HK-2 (cell line): ENCODE data around the gene MYO7A.

ENCODE experiments used
- DNase-seq: peaks from one replicate; pipeline ENCODE4 v3.0.0-alpha.2; 2018; ENCODE audit not compliant: unreplicated experiment

Gene MYO7A

DNA sequence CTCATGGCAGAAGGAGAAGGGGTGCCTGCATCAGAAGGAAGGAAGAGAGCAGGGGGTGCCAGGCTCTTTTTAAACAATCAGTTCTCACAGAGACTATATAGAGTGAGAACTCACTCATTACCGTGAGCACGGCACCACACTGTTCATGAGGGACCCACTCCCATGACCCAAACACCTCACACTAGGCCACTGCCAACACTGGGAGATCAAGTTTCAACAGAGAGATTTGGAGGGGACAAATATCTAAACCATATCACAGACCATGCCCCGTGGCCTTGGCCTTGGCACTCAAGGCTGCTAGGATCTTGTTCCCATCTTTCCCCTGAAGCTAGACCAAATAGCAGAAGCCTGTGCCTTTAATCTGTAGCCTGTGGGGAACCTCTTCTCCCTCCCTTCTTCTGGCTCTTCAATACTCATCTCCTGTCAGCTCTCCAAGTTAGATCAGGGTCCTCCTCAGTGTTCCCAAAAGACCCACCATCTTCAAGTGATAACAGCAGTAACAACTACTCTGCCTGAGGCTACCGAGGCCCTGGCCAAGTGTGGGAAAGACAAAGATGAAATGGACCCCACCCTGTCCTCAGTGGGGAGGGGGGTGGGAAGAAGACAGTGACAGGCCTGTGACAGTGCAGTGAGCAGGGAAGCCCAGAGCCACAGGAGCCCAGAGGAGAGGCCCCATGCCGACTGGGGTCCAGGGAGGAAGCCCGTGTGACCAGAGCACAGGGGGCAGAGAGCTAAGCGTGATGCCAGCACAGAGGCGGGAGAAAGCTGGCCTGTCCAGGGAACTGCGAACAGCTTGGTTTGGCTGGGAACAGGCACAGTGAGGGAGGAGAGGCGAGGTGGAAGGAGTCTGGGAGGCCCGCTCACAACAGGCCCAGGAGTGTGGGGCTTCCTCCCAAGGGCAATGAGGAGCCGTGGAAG is 72.6 kb downstream of the MYO7A start:
- no peak for DNase-seq

DNA sequence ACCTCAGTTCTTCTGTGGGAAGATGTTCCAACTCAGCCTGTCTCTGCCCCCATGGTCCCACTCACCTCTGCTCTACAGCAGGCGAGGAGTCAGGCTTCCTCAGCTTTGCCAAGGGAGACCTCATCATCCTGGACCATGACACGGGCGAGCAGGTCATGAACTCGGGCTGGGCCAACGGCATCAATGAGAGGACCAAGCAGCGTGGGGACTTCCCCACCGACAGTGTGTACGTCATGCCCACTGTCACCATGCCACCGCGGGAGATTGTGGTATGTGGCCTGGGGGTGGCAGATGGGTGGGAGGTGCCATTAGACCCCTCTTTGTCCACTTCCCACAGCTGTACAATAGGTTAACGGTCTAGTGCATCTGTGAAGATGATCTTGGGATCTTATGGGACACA is 73.3 kb downstream of the MYO7A start:
- DNase-seq: no peak

DNA sequence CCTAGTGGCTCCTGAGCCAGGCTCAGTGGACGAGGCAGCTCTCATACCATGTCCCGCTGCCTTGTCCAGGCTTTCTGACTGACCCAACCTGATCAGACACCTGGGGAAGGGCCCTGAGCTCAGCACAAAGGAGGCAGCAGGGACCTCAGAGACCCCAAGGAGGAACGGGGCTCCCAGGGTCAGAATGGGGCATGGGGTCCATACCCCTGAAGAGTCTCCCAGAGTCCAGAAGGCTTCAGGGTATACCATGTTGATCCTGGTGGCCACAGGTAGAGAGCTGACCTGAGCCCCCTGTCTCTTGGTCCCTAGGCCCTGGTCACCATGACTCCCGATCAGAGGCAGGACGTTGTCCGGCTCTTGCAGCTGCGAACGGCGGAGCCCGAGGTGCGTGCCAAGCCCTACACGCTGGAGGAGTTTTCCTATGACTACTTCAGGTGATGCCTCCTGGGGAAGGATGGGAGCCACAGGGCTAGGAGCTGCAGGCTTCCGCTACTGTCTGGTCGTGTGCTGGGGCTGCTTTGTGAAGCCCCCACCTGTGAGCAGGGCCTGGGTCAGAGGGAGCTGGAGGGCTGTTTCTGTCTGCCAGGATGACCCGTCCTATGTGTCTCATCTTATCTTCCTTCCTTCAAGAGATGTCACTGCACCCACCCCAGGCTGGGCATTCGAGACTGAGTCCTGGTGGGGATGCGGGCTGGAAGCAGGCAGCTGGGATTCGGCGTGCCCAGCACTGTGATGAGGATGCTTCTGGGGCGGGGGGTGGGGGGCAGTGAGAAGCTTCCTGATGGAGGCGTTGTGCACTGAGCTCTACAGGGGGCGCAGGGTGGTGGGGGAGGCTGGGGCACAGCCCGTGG is 74.2 kb downstream of the MYO7A start:
- DNase-seq: no peak

DNA sequence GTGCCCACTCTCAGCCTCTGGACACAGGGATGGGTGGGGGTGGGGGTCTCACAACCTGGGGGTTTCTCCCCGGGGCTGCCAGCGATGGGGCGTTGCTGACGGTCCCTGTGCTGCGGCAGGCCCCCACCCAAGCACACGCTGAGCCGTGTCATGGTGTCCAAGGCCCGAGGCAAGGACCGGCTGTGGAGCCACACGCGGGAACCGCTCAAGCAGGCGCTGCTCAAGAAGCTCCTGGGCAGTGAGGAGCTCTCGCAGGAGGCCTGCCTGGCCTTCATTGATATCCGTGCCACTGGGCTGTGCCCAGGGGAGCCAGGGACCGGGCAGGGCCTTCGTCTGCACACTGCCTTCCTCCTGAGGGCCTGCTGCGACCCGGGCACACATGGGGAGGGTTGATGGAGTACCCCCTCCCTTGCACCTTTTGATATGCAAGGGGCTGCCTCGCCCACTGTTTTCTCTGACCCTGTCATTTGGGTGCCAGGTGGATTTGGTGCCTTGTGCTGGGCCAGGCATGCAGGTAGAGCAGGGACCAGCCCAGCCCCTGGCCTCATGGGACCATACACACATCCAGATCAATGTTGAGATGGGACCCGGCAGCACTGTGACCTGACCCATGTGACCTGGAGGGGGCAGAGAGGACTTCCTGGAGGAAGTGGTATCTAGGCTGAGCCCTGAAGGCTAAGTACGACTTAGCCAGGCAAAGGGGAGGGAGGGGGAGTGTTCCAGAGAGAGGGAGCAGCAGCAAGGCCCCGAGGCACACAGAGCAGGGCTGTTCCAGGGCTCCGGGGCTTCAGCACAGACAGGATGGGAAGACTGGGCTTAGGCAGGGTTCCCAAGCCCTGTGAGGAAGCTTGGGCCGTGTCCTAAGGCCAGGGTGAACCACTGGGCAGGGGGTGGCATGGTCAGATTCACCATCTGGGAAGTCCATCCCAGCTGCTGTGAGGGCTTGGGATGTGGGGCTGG is 75.2 kb downstream of the MYO7A start:
- DNase-seq: no peak

DNA sequence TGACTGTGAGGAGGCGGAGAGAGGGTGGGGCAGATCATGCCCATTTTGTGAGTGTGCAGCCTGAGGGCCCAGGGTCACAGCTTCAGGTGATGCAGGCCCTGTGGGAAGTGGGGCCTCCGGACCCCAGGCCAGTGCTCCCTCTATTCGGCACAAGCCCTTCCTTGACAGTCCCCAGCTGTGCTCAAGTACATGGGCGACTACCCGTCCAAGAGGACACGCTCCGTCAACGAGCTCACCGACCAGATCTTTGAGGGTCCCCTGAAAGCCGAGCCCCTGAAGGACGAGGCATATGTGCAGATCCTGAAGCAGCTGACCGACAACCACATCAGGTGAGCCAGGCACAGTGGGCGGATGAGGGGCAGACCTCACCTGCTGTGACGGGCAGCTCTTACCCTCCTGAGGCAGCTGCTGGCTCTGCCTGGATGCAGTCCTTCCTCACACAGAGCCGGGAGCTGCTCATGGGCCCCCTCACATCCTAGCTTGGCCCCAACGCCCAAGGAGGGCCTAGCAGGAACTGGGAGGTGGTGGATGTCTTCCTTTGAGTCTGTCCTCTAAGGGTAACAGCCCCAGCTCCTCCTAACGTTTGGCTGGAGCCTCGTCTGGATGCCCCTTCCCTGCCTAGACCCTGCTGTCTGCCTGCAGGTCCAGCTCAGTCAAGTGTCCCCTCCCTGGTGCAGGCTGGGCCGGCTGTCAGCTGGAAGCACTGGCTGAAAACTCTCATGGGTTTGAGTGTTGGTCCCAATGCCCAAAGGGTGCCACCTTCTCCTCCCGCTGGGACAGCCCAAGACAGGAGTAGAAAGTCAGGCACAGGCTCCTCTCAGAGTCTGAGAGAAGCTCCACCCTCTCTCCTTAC is 76.1 kb downstream of the MYO7A start:
- DNase-seq: no peak

DNA sequence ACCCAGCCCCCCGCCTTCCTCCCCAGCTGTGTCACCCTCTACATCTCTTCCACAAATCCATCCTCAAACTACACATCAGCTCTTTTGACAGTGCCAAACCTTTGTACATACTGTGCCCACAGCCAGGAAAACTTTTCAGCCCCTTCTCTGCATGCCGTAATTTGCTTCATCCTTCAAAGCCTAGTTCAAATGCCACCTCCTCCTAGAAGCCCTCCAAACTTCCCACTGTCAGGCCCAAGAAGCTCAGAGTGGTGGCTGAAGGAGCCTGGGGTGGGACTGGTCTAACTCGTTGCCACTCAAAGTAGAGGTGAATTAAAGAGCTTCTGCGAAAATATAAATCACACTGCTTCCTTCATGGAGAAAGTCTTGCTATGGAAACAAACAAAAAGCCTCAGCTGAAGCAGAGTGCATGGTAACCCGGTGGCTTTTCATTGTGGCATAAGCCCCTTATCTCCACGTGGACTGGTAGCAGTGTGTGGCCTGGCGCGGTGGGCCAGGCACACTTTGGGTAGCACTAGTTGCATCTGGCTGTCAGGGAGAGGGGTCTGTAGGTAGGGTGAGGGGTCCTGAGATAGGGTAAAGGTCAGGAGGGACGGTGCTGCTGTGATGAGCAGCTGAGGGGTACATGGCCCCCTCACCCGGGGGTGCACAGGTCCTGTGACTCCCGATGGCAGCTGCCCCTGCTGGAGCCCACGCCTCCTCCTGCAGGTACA is 76.9 kb downstream of the MYO7A start:
- DNase-seq: no peak

DNA sequence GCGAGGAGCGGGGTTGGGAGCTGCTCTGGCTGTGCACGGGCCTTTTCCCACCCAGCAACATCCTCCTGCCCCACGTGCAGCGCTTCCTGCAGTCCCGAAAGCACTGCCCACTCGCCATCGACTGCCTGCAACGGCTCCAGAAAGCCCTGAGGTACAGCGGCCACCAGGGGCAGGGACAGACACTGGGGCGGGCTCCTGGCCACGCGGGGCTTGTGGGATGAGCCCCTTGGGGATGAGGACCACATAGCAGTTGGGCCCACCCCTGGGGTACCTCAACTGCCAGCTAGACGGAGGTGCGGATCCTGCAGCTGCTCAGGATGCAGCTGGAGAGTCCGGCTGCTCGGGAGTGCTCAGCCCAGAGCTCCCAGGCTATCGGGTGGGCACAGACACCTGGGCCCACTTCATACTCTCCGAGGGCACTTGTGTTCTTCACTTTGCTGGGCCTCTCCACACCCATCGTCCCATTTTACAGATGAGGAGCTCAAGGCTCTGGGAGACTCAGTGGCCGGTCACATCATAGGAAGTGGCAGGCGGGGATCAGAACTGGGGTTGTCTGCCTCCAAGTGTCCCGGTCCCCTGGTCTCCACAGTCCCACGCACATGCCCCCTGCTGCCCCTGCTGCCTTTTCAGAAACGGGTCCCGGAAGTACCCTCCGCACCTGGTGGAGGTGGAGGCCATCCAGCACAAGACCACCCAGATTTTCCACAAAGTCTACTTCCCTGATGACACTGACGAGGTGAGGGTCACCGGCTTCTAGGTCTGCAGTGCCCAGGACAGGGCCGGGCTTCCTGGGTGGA is 77.6 kb downstream of the MYO7A start:
- DNase-seq: no peak

DNA sequence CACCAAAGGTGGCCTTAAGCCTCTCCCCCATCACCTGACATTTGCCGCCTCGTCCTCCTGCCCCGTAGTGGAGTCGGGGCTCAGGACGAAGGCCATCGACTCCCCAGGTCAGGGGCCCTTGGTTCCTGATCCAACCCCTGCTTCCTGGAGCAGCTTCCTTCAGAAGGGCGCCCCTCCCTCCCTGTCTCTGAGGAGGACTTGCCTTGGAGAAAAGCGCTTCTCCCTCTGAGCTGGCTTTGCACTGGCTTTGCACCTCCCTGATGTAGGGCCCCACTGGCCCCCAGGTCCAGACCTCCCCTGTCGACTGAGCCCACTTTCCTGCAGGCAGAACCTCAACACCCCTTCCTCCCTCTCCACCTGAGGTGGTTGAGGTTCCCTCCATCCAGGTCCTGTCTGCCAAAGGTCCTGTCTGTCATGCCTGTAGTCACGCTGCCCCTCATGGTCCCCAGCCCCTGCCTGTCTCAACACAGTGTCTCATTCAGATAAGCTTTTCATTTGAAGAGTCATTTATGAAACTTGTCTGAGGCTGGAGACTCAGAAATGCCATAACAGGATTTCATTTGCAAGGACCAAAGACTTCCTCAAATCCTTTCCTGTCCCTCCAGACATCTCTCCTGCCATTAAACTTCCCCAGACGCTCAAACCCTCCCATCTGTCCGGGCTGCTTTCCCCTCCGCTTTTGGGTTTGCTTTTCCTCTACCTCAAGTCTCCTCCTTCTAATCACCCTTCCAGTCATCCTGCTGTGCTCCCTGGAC is 78.4 kb downstream of the MYO7A start:
- DNase-seq: no peak

DNA sequence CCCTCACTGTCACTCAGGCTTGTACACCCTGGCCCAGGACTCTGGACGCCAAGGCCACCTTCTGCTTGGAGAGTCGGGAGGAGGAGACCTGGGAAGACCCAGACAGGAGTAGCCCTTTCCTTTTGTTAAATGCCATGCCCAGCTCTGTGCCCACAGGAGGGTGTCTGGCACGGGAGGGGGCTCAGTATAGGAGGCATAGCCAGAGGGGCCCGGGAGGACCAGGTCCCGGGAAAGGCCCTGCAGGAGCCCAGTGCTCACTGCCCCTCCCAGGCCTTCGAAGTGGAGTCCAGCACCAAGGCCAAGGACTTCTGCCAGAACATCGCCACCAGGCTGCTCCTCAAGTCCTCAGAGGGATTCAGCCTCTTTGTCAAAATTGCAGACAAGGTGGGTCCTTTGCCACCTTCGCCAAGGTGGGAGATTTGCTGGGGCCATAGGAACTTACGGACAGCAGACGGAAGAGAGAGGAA is 79.0 kb downstream of the MYO7A start:
- DNase-seq: no peak

DNA sequence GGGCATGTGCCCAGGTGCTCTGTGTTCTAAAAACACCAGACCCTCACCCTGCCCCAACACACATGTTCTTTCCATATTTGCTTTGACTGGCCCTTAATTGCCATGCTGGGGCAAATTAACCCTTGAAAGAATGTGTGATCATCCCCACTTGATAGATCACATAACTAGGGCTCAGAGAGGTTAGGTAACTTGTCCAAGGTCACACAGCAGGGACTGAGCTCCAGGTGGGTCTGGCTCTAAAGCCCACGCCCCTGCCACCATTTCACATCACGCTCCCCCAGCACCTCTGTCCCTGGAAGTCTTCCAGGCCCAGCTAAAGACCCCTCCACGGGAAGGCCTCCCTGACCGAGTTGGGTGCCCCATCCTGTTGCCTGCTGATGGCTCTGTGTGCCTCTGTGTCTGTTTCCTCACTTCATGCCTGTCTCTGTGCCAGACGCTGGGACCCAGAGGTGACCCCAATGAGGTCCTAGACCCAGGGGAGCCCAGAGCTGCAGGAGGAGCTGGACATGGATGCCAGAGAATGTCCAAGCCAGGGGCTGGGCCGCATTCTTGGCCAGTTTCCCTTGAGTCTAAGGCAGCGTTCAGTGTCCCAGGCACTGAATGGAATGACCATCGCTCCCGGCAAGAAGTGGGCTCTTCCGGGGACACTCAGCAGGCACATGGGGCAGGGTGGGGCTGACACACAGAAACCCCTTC is 79.7 kb downstream of the MYO7A start:
- DNase-seq: no peak

DNA sequence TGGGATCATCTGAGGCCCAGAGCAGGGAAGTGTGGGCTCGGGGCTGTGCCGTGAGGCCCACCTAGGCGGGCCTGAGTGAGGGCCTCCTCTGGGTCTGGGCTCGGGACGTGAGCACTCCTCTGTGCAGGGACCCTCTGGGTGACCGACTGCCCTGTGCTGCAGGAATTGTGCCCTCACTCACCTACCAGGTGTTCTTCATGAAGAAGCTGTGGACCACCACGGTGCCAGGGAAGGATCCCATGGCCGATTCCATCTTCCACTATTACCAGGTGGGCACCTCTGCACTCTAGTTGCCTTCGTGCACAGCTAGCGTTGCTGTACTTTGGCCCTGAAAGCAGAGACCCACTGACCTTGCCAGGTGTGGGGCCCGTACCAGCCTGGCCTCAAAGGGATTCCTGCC is 80.5 kb downstream of the MYO7A start:
- no peak for DNase-seq

DNA sequence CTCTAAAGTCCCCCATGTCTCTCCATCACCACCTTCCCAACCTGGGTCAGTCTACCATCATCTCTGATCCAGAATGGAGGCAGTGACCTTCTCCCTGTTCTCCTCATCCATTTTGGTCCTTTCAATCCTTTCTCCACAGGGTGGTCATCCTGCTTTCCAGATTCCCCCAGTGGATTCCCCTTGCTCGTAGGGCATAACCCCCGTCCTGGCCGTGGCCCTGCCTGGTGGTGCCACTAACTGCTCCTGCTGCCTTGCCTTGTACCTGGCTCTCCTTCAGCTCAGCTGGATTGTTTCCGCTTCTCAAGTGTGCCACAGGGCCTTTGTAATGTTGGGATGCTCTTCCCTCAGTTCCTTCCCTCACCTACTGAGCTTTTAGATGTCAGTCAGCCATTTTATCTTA is 81.6 kb downstream of the MYO7A start:
- DNase-seq: no peak

DNA sequence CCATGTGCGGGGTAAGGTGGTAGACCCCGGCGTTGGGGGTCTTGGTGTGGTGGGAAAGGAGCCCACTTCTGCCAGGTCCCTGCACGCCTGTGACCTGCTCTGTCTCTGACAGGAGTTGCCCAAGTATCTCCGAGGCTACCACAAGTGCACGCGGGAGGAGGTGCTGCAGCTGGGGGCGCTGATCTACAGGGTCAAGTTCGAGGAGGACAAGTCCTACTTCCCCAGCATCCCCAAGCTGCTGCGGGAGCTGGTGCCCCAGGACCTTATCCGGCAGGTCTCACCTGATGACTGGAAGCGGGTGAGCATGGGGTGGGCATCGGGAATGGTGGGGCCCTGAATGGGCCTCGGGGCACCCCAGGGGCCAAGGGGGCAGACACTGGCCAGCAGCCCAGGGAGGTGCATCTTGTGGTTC is 83.0 kb downstream of the MYO7A start:
- DNase-seq: no peak

DNA sequence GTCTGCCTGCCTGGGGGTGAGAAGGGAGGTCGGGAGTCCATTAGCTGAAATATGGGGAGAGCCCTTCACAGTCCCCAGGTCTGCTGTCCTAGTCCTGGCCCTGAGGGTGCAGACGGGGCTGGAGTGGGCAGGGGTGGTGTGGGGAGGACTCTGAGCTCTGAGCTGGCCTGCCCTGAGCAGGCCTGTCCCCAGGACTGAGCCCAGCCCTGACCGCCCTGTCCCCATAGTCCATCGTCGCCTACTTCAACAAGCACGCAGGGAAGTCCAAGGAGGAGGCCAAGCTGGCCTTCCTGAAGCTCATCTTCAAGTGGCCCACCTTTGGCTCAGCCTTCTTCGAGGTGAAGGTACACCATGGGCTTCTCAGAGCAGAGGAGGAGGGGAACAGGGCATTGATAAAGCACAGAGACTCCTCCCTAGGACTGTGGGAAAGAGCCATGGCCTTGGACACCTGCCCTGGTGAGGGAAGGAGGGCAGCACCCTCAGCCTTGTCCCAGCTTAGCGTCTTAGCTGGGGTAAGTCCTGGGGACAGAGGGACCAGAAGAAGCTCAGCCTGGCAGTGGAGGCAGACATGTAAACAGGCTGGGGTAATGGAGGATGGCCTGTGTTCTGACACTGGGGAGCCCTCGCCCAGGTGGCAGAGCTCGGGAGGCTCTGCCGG is 83.7 kb downstream of the MYO7A start:
- no peak for DNase-seq

DNA sequence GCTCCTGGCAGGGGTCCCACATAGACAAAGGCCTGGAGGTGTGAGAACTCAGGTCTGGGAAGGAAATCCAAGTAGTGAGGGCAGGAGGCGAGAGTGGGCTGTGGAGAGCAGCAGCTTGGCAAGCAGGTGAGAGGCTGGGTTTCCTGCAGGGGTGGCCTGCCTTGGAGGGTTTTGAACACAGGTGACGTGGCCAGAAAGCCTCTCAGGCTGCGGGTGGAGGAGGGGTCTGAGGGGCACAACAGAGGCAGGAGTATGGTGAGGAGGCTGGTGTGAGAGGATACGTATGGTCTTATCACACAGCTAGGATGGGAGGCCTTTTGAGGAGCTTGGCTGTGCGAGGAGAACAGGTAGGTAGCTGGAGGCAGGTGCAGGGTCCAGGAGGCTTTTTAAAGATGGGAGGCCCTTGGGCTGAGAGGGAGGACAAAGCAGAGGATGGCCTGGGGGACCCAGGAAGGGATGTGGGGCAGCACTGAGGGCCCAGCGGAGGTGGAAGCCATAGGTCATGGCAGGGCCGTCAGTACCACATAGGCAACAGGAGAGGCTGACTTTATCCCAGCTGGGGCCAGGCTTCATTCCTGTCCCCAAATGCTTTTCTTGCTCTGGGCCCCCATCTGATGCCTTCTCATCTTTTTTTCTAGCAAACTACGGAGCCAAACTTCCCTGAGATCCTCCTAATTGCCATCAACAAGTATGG is 84.4 kb downstream of the MYO7A start:
- no peak for DNase-seq

DNA sequence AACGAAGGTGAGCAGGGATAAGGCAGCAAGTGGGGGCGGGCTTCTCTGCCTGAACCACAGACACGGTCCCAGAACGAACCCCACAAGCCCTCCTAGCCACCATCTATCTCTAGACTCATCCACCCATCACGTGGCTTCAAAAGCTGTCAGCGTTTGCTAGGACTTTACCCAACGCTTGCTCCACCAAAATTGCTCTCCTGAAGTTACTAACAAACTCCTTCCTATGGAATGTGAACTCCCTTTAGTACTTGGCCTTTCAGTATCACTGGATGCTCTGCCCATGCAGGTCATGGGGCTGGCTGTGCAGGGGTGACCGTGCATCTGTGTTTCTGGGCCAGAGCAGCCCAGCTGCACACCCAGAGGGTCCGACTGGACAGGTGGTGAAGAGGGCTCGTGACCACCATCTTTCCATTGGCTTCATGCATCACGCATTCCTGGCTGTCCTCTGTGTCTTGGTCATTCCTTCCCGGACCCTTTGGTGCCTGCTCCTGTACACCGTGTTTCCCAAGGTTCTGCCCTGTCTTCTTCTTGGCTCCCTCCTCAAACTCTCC is 85.1 kb downstream of the MYO7A start:
- no peak for DNase-seq
